Measurements from ENCODE around the gene ZNF775.

ZNF775 gene

GRCh38 chr7:150389532-150389816 is 10.3 kb downstream of the ZNF775 start:
- Histone ChIP-seq H3K4me1 (ENCODE audit: control insufficient read depth, insufficient read depth, low read length) (peaks cover 5% of the 10 kb centered on the region), H3K9ac (ENCODE audit: low read length) (no peak overlapping the region), H3K27me3 (ENCODE audit: control insufficient read depth, insufficient read depth, low read length) (no peaks in the 10 kb centered on the region), H3K4me3 (ENCODE audit: low read length) (no peak overlapping the region), H3K36me3 (ENCODE audit: control insufficient read depth, insufficient read depth, low read length) (no peaks in the 10 kb centered on the region), H3K9me3 (ENCODE audit: control insufficient read depth, low read length) (no peaks in the 10 kb centered on the region)

GRCh38 chr7:150390205-150390604 is 11.1 kb downstream of the ZNF775 start:
- H3K27me3 ChIP-seq (ENCODE audit: control insufficient read depth, insufficient read depth, low read length) = no peaks in the 10 kb centered on the region
- no peaks in the 10 kb centered on the region for H3K9me3 ChIP-seq (ENCODE audit: control insufficient read depth, low read length)
- no peaks in the 10 kb centered on the region for H3K36me3 ChIP-seq (ENCODE audit: control insufficient read depth, insufficient read depth, low read length)
- peaks cover 5% of the 10 kb centered on the region for H3K4me1 ChIP-seq (ENCODE audit: control insufficient read depth, insufficient read depth, low read length)
- no peak overlapping the region for H3K9ac ChIP-seq (ENCODE audit: low read length)
- no peak overlapping the region for H3K4me3 ChIP-seq (ENCODE audit: low read length)

GRCh38 chr7:150393325-150393724 is 14.2 kb downstream of the ZNF775 start:
- H3K4me3 ChIP-seq (ENCODE audit: low read length) = no peak overlapping the region
- H3K4me1 ChIP-seq (ENCODE audit: control insufficient read depth, insufficient read depth, low read length) = peaks cover 5% of the 10 kb centered on the region
- no peaks in the 10 kb centered on the region for H3K27me3 ChIP-seq (ENCODE audit: control insufficient read depth, insufficient read depth, low read length)
- H3K9me3 ChIP-seq (ENCODE audit: control insufficient read depth, low read length) = no peaks in the 10 kb centered on the region
- no peak overlapping the region for H3K9ac ChIP-seq (ENCODE audit: low read length)
- H3K36me3 ChIP-seq (ENCODE audit: control insufficient read depth, insufficient read depth, low read length) = no peaks in the 10 kb centered on the region

- Histone ChIP-seq H3K27me3 (ENCODE audit: control insufficient read depth, insufficient read depth, low read length) (no peaks in the 10 kb centered on the region), H3K9me3 (ENCODE audit: control insufficient read depth, low read length) (no peaks in the 10 kb centered on the region), H3K4me3 (ENCODE audit: low read length) (no peak overlapping the region), H3K4me1 (ENCODE audit: control insufficient read depth, insufficient read depth, low read length) (peaks cover 14% of the 10 kb centered on the region), H3K36me3 (ENCODE audit: control insufficient read depth, insufficient read depth, low read length) (no peaks in the 10 kb centered on the region), H3K9ac (ENCODE audit: low read length) (no peak overlapping the region)
Observed at GRCh38 chr7:150396426-150396825, 17.3 kb downstream of the ZNF775 start.

GRCh38 chr7:150396851-150397260 is 17.7 kb downstream of the ZNF775 start:
- H3K4me1 ChIP-seq (ENCODE audit: control insufficient read depth, insufficient read depth, low read length) = peaks cover 15% of the 10 kb centered on the region
- no peaks in the 10 kb centered on the region for H3K9me3 ChIP-seq (ENCODE audit: control insufficient read depth, low read length)
- H3K9ac ChIP-seq (ENCODE audit: low read length) = no peak overlapping the region
- no peaks in the 10 kb centered on the region for H3K36me3 ChIP-seq (ENCODE audit: control insufficient read depth, insufficient read depth, low read length)
- H3K27me3 ChIP-seq (ENCODE audit: control insufficient read depth, insufficient read depth, low read length) = no peaks in the 10 kb centered on the region
- no peak overlapping the region for H3K4me3 ChIP-seq (ENCODE audit: low read length)

GRCh38 chr7:150397346-150398107 is 18.4 kb downstream of the ZNF775 start:
- H3K9ac ChIP-seq (ENCODE audit: low read length) = no peak overlapping the region
- no peaks in the 10 kb centered on the region for H3K36me3 ChIP-seq (ENCODE audit: control insufficient read depth, insufficient read depth, low read length)
- H3K4me3 ChIP-seq (ENCODE audit: low read length) = no peak overlapping the region
- H3K9me3 ChIP-seq (ENCODE audit: control insufficient read depth, low read length) = no peaks in the 10 kb centered on the region
- H3K4me1 ChIP-seq (ENCODE audit: control insufficient read depth, insufficient read depth, low read length) = peaks cover 19% of the 10 kb centered on the region
- no peaks in the 10 kb centered on the region for H3K27me3 ChIP-seq (ENCODE audit: control insufficient read depth, insufficient read depth, low read length)

- Histone ChIP-seq H3K4me3 (ENCODE audit: low read length) (no peak overlapping the region), H3K27me3 (ENCODE audit: control insufficient read depth, insufficient read depth, low read length) (no peaks in the 10 kb centered on the region), H3K4me1 (ENCODE audit: control insufficient read depth, insufficient read depth, low read length) (peaks cover 27% of the 10 kb centered on the region), H3K9me3 (ENCODE audit: control insufficient read depth, low read length) (no peaks in the 10 kb centered on the region), H3K36me3 (ENCODE audit: control insufficient read depth, insufficient read depth, low read length) (no peaks in the 10 kb centered on the region), H3K9ac (ENCODE audit: low read length) (no peak overlapping the region)
Observed at GRCh38 chr7:150398108-150398964, 19.2 kb downstream of the ZNF775 start.

- Histone ChIP-seq H3K36me3 (ENCODE audit: control insufficient read depth, insufficient read depth, low read length) (no peaks in the 10 kb centered on the region), H3K27me3 (ENCODE audit: control insufficient read depth, insufficient read depth, low read length) (no peaks in the 10 kb centered on the region), H3K4me3 (ENCODE audit: low read length) (no peak overlapping the region), H3K4me1 (ENCODE audit: control insufficient read depth, insufficient read depth, low read length) (peaks cover 33% of the 10 kb centered on the region), H3K9me3 (ENCODE audit: control insufficient read depth, low read length) (no peaks in the 10 kb centered on the region), H3K9ac (ENCODE audit: low read length) (no peak overlapping the region)
Observed at GRCh38 chr7:150398965-150399320, 19.8 kb downstream of the ZNF775 start.

GRCh38 chr7:150399421-150400007 is 20.4 kb downstream of the ZNF775 start:
- H3K9me3 ChIP-seq (ENCODE audit: control insufficient read depth, low read length) = no peaks in the 10 kb centered on the region
- no peaks in the 10 kb centered on the region for H3K36me3 ChIP-seq (ENCODE audit: control insufficient read depth, insufficient read depth, low read length)
- no peaks in the 10 kb centered on the region for H3K27me3 ChIP-seq (ENCODE audit: control insufficient read depth, insufficient read depth, low read length)
- no peak overlapping the region for H3K9ac ChIP-seq (ENCODE audit: low read length)
- H3K4me3 ChIP-seq (ENCODE audit: low read length) = no peak overlapping the region
- peaks cover 39% of the 10 kb centered on the region for H3K4me1 ChIP-seq (ENCODE audit: control insufficient read depth, insufficient read depth, low read length)

GRCh38 chr7:150400008-150400787 is 21.1 kb downstream of the ZNF775 start:
- H3K9me3 ChIP-seq (ENCODE audit: control insufficient read depth, low read length) = no peaks in the 10 kb centered on the region
- peaks cover 43% of the 10 kb centered on the region for H3K4me1 ChIP-seq (ENCODE audit: control insufficient read depth, insufficient read depth, low read length)
- no peak overlapping the region for H3K9ac ChIP-seq (ENCODE audit: low read length)
- H3K4me3 ChIP-seq (ENCODE audit: low read length) = no peak overlapping the region
- H3K27me3 ChIP-seq (ENCODE audit: control insufficient read depth, insufficient read depth, low read length) = no peaks in the 10 kb centered on the region
- no peaks in the 10 kb centered on the region for H3K36me3 ChIP-seq (ENCODE audit: control insufficient read depth, insufficient read depth, low read length)

GRCh38 chr7:150400788-150401423 is 21.8 kb downstream of the ZNF775 start:
- Histone ChIP-seq H3K4me3 (ENCODE audit: low read length) (no peak overlapping the region), H3K9ac (ENCODE audit: low read length) (no peak overlapping the region), H3K36me3 (ENCODE audit: control insufficient read depth, insufficient read depth, low read length) (no peaks in the 10 kb centered on the region), H3K9me3 (ENCODE audit: control insufficient read depth, low read length) (no peaks in the 10 kb centered on the region), H3K27me3 (ENCODE audit: control insufficient read depth, insufficient read depth, low read length) (no peaks in the 10 kb centered on the region), H3K4me1 (ENCODE audit: control insufficient read depth, insufficient read depth, low read length) (peaks cover 46% of the 10 kb centered on the region)
